Endothelial cell of umbilical vein (primary cell): ENCODE data around the gene SART1. TPM values are rescaled to one million over a fixed set of nuclear protein-coding genes. Genes with fewer than 3 reads are reported as not detected.

Experiments used
- BruUV-seq: library from RNA; stranded (reverse); fragments of 400-500 nt; replicated peaks from 2 replicates; lab custom pipeline; 2021; lab: Mats Ljungman, UMichigan
- CTCF ChIA-PET: fragments of 300-600, 350-600 bp; sonication (Branson Sonifier 250); formaldehyde crosslinking; loops from one replicate; lab custom pipeline; 2021; ENCODE audit warnings: antibody characterized with exemption, inconsistent platforms; lab: Charles Lee
- POLR2A ChIA-PET: fragments of 300-600, 350-600 bp; sonication (Branson Sonifier 250); formaldehyde crosslinking; loops from one replicate; lab custom pipeline; 2021; ENCODE audit warnings: antibody characterized with exemption, inconsistent platforms; lab: Charles Lee
- DNase-seq: peaks from one replicate; pipeline ENCODE4 v3.0.0-alpha.2; 2011; ENCODE audit warnings: low read depth, low spot score
- FAIRE-seq: peaks from 2 replicates; lab custom pipeline; 2011; peaks lifted over from hg19 to GRCh38; lab: Jason Lieb, UNC
- H2AFZ ChIP-seq: 2 replicates; pipeline ENCODE4 v1.6.0; 2012; ENCODE audit warnings: low read depth, low read length, control low read depth, inconsistent platforms
- H3K27ac ChIP-seq: 2 replicates; pipeline ENCODE4 v1.5.1; 2011; ENCODE audit warnings: low read depth, mild to moderate bottlenecking, control low read depth, low read length, moderate library complexity; ENCODE audit not compliant: insufficient read depth
- H3K27me3 ChIP-seq, 2 experiments: 2 replicates each; pipeline versions ENCODE4 v1.6.0 to v1.6.1; 2011; ENCODE audit warnings: low read length in 2 of 2, mixed read lengths in 1 of 2; ENCODE audit not compliant: control insufficient read depth in 2 of 2, insufficient read depth in 2 of 2
- H3K36me3 ChIP-seq, 2 experiments: 2 replicates in 1 of 2; 3 replicates in 1 of 2; pipeline ENCODE4 v1.5.1; 2011; ENCODE audit warnings: low read length in 2 of 2, mild to moderate bottlenecking in 1 of 2, moderate library complexity in 1 of 2; ENCODE audit not compliant: control insufficient read depth in 2 of 2, insufficient read depth in 2 of 2; ENCODE audit errors: extremely low read depth in 1 of 2
- H3K4me1 ChIP-seq: 3 replicates; pipeline ENCODE4 v1.5.1; 2011; ENCODE audit warnings: mild to moderate bottlenecking, low read length; ENCODE audit not compliant: control insufficient read depth, insufficient read depth; ENCODE audit errors: extremely low read depth
- H3K4me2 ChIP-seq: 2 replicates; pipeline ENCODE4 v1.6.1; 2011; ENCODE audit warnings: low read length, control low read depth, mixed read lengths; ENCODE audit not compliant: insufficient read depth
- H3K4me3 ChIP-seq, 3 experiments: fragments of 200-600 bp in 1 of 3; sonication (generic), shearing (Covaris generic) in 1 of 3; replicated peaks in 1 of 3; 2 replicates each; pipeline ENCODE4 v1.5.1; 2011 to 2016; ENCODE audit warnings: control low read depth in 3 of 3, low read length in 3 of 3, mild to moderate bottlenecking in 2 of 3, inconsistent platforms in 1 of 3, low read depth in 1 of 3, moderate library complexity in 1 of 3; ENCODE audit not compliant: insufficient read depth in 1 of 3
- H3K79me2 ChIP-seq: 2 replicates; pipeline ENCODE4 v1.6.0; 2012; ENCODE audit warnings: low read length, inconsistent platforms; ENCODE audit not compliant: control insufficient read depth, insufficient read depth
- H3K9ac ChIP-seq: replicated peaks from 2 replicates; pipeline ENCODE3; 2011; ENCODE audit warnings: low read length, control low read depth; ENCODE audit not compliant: insufficient read depth; ENCODE audit errors: extremely low read depth
- H3K9me1 ChIP-seq: replicated peaks from 3 replicates; pipeline ENCODE4 v1.6.0; 2011; ENCODE audit warnings: mild to moderate bottlenecking, low read length; ENCODE audit not compliant: control insufficient read depth, insufficient read depth; ENCODE audit errors: extremely low read depth
- H3K9me3 ChIP-seq: replicated peaks from 2 replicates; pipeline ENCODE4 v1.5.1; 2012; ENCODE audit warnings: low read length, inconsistent platforms; ENCODE audit not compliant: control insufficient read depth, insufficient read depth
- H4K20me1 ChIP-seq: replicated peaks from 2 replicates; pipeline ENCODE3; 2011; ENCODE audit warnings: mild to moderate bottlenecking, low read length; ENCODE audit not compliant: control insufficient read depth, insufficient read depth; ENCODE audit errors: extremely low read depth
- EZH2 ChIP-seq: IDR thresholded peaks from 2 replicates; pipeline ENCODE4 v1.6.1; 2012; ENCODE audit warnings: borderline replicate concordance, low read depth, mild to moderate bottlenecking, moderate library complexity, low read length, inconsistent platforms; ENCODE audit not compliant: severe bottlenecking
- FOS ChIP-seq: IDR thresholded peaks from 2 replicates; pipeline ENCODE4 v1.6.1; 2011; ENCODE audit warnings: mild to moderate bottlenecking, low read length, moderate library complexity, borderline replicate concordance; ENCODE audit not compliant: insufficient read depth
- GATA2 ChIP-seq: IDR thresholded peaks from 2 replicates; pipeline ENCODE4 v1.7.0; 2011; ENCODE audit warnings: low read depth, mild to moderate bottlenecking, moderate library complexity, mixed read lengths, low read length; ENCODE audit not compliant: insufficient read length, insufficient read depth
- JUN ChIP-seq: IDR thresholded peaks from 2 replicates; pipeline ENCODE4 v1.6.1; 2011; ENCODE audit warnings: borderline replicate concordance, low read depth; ENCODE audit not compliant: insufficient read length, insufficient read depth
- MYC ChIP-seq: IDR thresholded peaks from one replicate; pipeline ENCODE4 v1.6.1; 2011; ENCODE audit warnings: mild to moderate bottlenecking, low read depth, low read length
- POLR2A ChIP-seq: IDR thresholded peaks from 2 replicates; pipeline ENCODE4 v1.6.1; 2012; ENCODE audit warnings: low read depth, mild to moderate bottlenecking, control low read depth, low read length
- POLR2AphosphoS5 ChIP-seq: IDR thresholded peaks from 2 replicates; pipeline ENCODE4 v1.6.1; 2012; ENCODE audit warnings: low read depth, mild to moderate bottlenecking, control low read depth, low read length, moderate library complexity; ENCODE audit not compliant: insufficient read depth
- dilution Hi-C: fragments of 300-500 bp; cut with MboI; formaldehyde crosslinking; loops from one replicate; pipeline ENCODE4 v1.15.0; 2019; ENCODE audit warnings: low sequenced_read_pairs; ENCODE audit not compliant: extremely low pct_ligation_motif_present
- intact Hi-C: fragments of 100-400 bp; cut with micrococcal nuclease; formaldehyde crosslinking; loops from one replicate; pipeline ENCODE4 v1.10.0; 2022
- polyA plus RNA-seq, 4 experiments: library from polyadenylated mRNA; depleted of rRNA in 3 of 4; stranded (reverse) in 3 of 4; unstranded in 1 of 4; fragments of >200 nt; gene quantifications; 2 replicates each; pipeline versions ENCODE4 v1.2.1 to v1.2.3, GENCODE V29; 2011 to 2012; ENCODE audit warnings: missing spikeins in 1 of 4
- total RNA-seq: library from RNA; stranded (reverse); gene quantifications from 2 replicates; pipeline ENCODE4 v1.2.3, GENCODE V29; 2021
- TF ChIP-seq, protein P1 (sequence below): IDR thresholded peaks from 2 replicates; pipeline ENCODE4 v1.6.1; 2011; ENCODE audit not compliant: insufficient read depth, insufficient read length
- TF ChIP-seq, protein P2 (sequence below), 2 donors: IDR thresholded peaks; 1 replicate in 1 of 2; 2 replicates in 1 of 2; pipeline ENCODE4 v1.5.1; 2011; ENCODE audit warnings: low read length in 2 of 2, mild to moderate bottlenecking in 2 of 2, moderate library complexity in 2 of 2, control low read depth in 1 of 2, inconsistent platforms in 1 of 2, low read depth in 1 of 2; ENCODE audit not compliant: insufficient read depth in 1 of 2; ENCODE audit errors: extremely low read depth in 1 of 2

The SART1 gene
- total and polyA plus RNA-seq, 2 donors (not counting 3 experiments of a cell fraction or from before 2014, with no cell fraction given) = 21.8 to 62.7 TPM

DNA sequence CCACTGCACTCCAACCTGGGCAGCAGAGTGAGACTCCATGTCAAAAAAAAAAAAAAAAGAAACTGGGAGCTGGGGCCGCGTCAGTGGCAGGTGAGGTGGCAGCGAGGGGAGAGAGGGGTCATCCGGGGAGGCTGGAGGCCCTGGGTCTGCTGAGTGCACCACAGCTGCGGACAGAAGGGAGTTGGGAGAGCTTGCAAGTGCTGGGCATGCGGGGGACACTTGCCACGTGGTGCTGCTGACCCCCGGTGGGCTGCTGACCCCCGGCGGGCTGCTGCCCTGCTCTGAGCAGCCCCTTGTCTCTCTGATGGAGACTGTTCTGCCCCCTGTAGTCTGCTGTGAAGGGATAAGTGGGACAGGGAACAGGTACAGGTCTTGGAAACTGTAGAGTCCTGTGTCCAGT, 39.7 kb upstream of the SART1 start:
- ChIA-PET POLR2A (interaction anchor here (0.6 kb wide), 1 partner anchor 34 kb away, joined by 3 read pairs; the partner anchor contains the start of gene FIBP), CTCF (interaction anchor here (1.3 kb wide), 1 partner anchor 32 kb away, joined by 5 read pairs; the partner anchor contains the start of gene CCDC85B)
- BruUV-seq = no TSS peak
- H3K36me3 ChIP-seq = peaks cover 6 to 11% of the 10 kb centered on the region in 2 experiments
- no peak overlapping the region for H3K27ac ChIP-seq
- no peaks in the 10 kb centered on the region for H3K9me1 ChIP-seq
- H2AFZ ChIP-seq = no peak overlapping the region
- DNase-seq (no peak), FAIRE-seq (no peak)
- H3K4me1 ChIP-seq = peaks cover 26% of the 10 kb centered on the region
- TF ChIP-seq POLR2AphosphoS5 = no peak
- no peak for TF ChIP-seq POLR2A
- no peak for TF ChIP-seq JUN
- TF ChIP-seq, protein P1, sequence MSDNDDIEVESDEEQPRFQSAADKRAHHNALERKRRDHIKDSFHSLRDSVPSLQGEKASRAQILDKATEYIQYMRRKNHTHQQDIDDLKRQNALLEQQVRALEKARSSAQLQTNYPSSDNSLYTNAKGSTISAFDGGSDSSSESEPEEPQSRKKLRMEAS = no peak
- TF ChIP-seq, protein P2, sequence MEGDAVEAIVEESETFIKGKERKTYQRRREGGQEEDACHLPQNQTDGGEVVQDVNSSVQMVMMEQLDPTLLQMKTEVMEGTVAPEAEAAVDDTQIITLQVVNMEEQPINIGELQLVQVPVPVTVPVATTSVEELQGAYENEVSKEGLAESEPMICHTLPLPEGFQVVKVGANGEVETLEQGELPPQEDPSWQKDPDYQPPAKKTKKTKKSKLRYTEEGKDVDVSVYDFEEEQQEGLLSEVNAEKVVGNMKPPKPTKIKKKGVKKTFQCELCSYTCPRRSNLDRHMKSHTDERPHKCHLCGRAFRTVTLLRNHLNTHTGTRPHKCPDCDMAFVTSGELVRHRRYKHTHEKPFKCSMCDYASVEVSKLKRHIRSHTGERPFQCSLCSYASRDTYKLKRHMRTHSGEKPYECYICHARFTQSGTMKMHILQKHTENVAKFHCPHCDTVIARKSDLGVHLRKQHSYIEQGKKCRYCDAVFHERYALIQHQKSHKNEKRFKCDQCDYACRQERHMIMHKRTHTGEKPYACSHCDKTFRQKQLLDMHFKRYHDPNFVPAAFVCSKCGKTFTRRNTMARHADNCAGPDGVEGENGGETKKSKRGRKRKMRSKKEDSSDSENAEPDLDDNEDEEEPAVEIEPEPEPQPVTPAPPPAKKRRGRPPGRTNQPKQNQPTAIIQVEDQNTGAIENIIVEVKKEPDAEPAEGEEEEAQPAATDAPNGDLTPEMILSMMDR (IDR thresholded peaks at IDR 0.05; ENCODE audit: extremely low read depth in 1 of 2, insufficient read depth in 1 of 2, low read depth in 1 of 2, low read length in 2 of 2) = no peak
- TF ChIP-seq FOS = no peak
- no peak for TF ChIP-seq GATA2
- no peak for TF ChIP-seq EZH2
- no peak for TF ChIP-seq MYC
- peaks cover 31% of the 10 kb centered on the region for H3K79me2 ChIP-seq
- dilution Hi-C loops = no loop called here
- H3K4me2 ChIP-seq = no peak overlapping the region
- H3K9ac ChIP-seq = no peak overlapping the region
- H3K4me3 ChIP-seq = no peak overlapping the region
- no peaks in the 10 kb centered on the region for H3K9me3 ChIP-seq
- intact Hi-C loops = no loop called here
- no peaks in the 10 kb centered on the region for H4K20me1 ChIP-seq
- H3K27me3 ChIP-seq = no peaks in the 10 kb centered on the region
